Fibroblast of lung (primary cell): Measurements from ENCODE around the gene RNF128. TPM values are rescaled to one million over a fixed set of nuclear protein-coding genes. Genes with fewer than 3 reads are reported as not detected.

Experiments used
- DNase-seq, 2 donors: peaks; one replicate each; pipeline versions ENCODE4 v3.0.0 to v3.0.0-alpha.2; 2010; ENCODE audit warnings: low read depth in 2 of 2
- H2AFZ ChIP-seq: 2 replicates; pipeline ENCODE4 v1.5.1; 2012; ENCODE audit warnings: low read length, control low read depth, inconsistent platforms
- H3K27ac ChIP-seq: 2 replicates; pipeline ENCODE4 v1.5.1; 2011; ENCODE audit warnings: low read length, control low read depth; ENCODE audit not compliant: insufficient read depth
- H3K27me3 ChIP-seq: 2 replicates; pipeline ENCODE4 v1.5.1; 2011; ENCODE audit warnings: mild to moderate bottlenecking, low read length; ENCODE audit not compliant: control insufficient read depth, insufficient read depth
- H3K36me3 ChIP-seq: 2 replicates; pipeline ENCODE4 v1.5.1; 2011; ENCODE audit warnings: low read length; ENCODE audit not compliant: control insufficient read depth, insufficient read depth
- H3K4me1 ChIP-seq: 2 replicates; pipeline ENCODE4 v1.5.1; 2011; ENCODE audit warnings: low read length; ENCODE audit not compliant: control insufficient read depth, insufficient read depth; ENCODE audit errors: extremely low read depth
- H3K4me2 ChIP-seq: 2 replicates; pipeline ENCODE4 v1.5.1; 2011; ENCODE audit warnings: low read length, control low read depth; ENCODE audit not compliant: insufficient read depth; ENCODE audit errors: extremely low read depth
- H3K4me3 ChIP-seq, 4 experiments: fragments of 200-600 bp in 1 of 4; sonication (generic) in 1 of 4; replicated peaks in 1 of 4; 2 replicates each; pipeline ENCODE4 v1.5.1; 2011 to 2016; ENCODE audit warnings: low read length in 4 of 4, low read depth in 3 of 4, mild to moderate bottlenecking in 3 of 4, control low read depth in 2 of 4, inconsistent platforms in 1 of 4, mixed read lengths in 1 of 4; ENCODE audit not compliant: insufficient read depth in 1 of 4; ENCODE audit errors: control extremely low read depth in 1 of 4
- H3K79me2 ChIP-seq: 2 replicates; pipeline ENCODE4 v1.5.1; 2012; ENCODE audit warnings: mild to moderate bottlenecking, low read length, inconsistent platforms; ENCODE audit not compliant: control insufficient read depth, insufficient read depth
- H3K9ac ChIP-seq: 2 replicates; pipeline ENCODE4 v1.5.1; 2011; ENCODE audit warnings: mild to moderate bottlenecking, low read length, control low read depth; ENCODE audit not compliant: insufficient read depth
- H3K9me3 ChIP-seq: 2 replicates; pipeline ENCODE4 v1.5.1; 2012; ENCODE audit warnings: low read depth, low read length; ENCODE audit not compliant: control insufficient read depth, insufficient read depth
- H4K20me1 ChIP-seq: 2 replicates; pipeline ENCODE4 v1.5.1; 2011; ENCODE audit warnings: low read length; ENCODE audit not compliant: control insufficient read depth, insufficient read depth; ENCODE audit errors: extremely low read depth
- CTCF ChIP-seq, 2 donors: IDR thresholded peaks in 1 of 2; conservative IDR thresholded peaks in 1 of 2; 1 replicate in 1 of 2; 2 replicates in 1 of 2; pipeline ENCODE4 v1.5.1; 2011 to 2012; ENCODE audit warnings: low read length in 2 of 2, control low read depth in 1 of 2, inconsistent platforms in 1 of 2, low read depth in 1 of 2, mild to moderate bottlenecking in 1 of 2
- EZH2 ChIP-seq: IDR thresholded peaks from 2 replicates; pipeline ENCODE4 v1.5.1; 2012; ENCODE audit warnings: low read length, control low read depth, mild to moderate bottlenecking; ENCODE audit errors: missing control alignments
- polyA plus RNA-seq, 2 donors: library from polyadenylated mRNA; depleted of rRNA in 1 of 2; stranded (reverse) in 1 of 2; unstranded in 1 of 2; fragments of >200 nt; gene quantifications; 2 replicates each; pipeline ENCODE4 v1.2.1, GENCODE V29; 2011 to 2012; ENCODE audit warnings: missing spikeins in 1 of 2
- total RNA-seq: library from RNA; depleted of rRNA; stranded (reverse); fragments of >200 nt; gene quantifications from 2 replicates; pipeline ENCODE4 v1.2.1, GENCODE V29; 2014

RNF128 gene
- total and polyA plus RNA-seq, 2 donors (not counting 1 experiment from before 2014, with no cell fraction given) = 0.74 to 8.1 TPM

- H3K79me2 ChIP-seq = no peaks in the 10 kb centered on the region
- no peak for TF ChIP-seq EZH2
- no peak for TF ChIP-seq CTCF (conservative IDR thresholded peaks at IDR 0.05 in 1 of 2, IDR thresholded peaks at IDR 0.05 in 1 of 2; ENCODE audit: low read depth in 1 of 2, low read length in 2 of 2)
- H2AFZ ChIP-seq = no peak overlapping the region
- no peaks in the 10 kb centered on the region for H4K20me1 ChIP-seq
- H3K4me2 ChIP-seq = no peak overlapping the region
- H3K27ac ChIP-seq = no peak overlapping the region
- H3K9ac ChIP-seq = no peak overlapping the region
- no peak overlapping the region for H3K4me3 ChIP-seq
- DNase-seq = peak in 1 of 2 donors; percentile 11
- H3K36me3 ChIP-seq = no peaks in the 10 kb centered on the region
- H3K9me3 ChIP-seq = no peaks in the 10 kb centered on the region
- no peaks in the 10 kb centered on the region for H3K27me3 ChIP-seq
- peaks cover 2% of the 10 kb centered on the region for H3K4me1 ChIP-seq
Observed at GRCh38 chrX:106710771-106711170, 15.7 kb upstream of the RNF128 start.

GRCh38 chrX:106711375-106711774 lies 15.1 kb upstream of the RNF128 start:
- H3K79me2 ChIP-seq = no peaks in the 10 kb centered on the region
- no peak overlapping the region for H3K4me2 ChIP-seq
- DNase-seq = no peak
- no peak overlapping the region for H3K9ac ChIP-seq
- H3K4me3 ChIP-seq = no peak overlapping the region
- H3K4me1 ChIP-seq = peaks cover 2% of the 10 kb centered on the region
- no peaks in the 10 kb centered on the region for H3K27me3 ChIP-seq
- no peaks in the 10 kb centered on the region for H4K20me1 ChIP-seq
- H3K36me3 ChIP-seq = no peaks in the 10 kb centered on the region
- H2AFZ ChIP-seq = no peak overlapping the region
- TF ChIP-seq CTCF (conservative IDR thresholded peaks at IDR 0.05 in 1 of 2, IDR thresholded peaks at IDR 0.05 in 1 of 2; ENCODE audit: low read depth in 1 of 2, low read length in 2 of 2) = no peak
- no peak for TF ChIP-seq EZH2
- H3K9me3 ChIP-seq = no peaks in the 10 kb centered on the region
- H3K27ac ChIP-seq = no peak overlapping the region

- no peak for TF ChIP-seq CTCF (conservative IDR thresholded peaks at IDR 0.05 in 1 of 2, IDR thresholded peaks at IDR 0.05 in 1 of 2; ENCODE audit: low read depth in 1 of 2, low read length in 2 of 2)
- TF ChIP-seq EZH2 = no peak
- Histone ChIP-seq H3K36me3 (no peaks in the 10 kb centered on the region), H3K9ac (no peak overlapping the region), H3K9me3 (no peaks in the 10 kb centered on the region), H2AFZ (no peak overlapping the region), H4K20me1 (no peaks in the 10 kb centered on the region), H3K4me2 (no peak overlapping the region), H3K4me3 (no peak overlapping the region), H3K79me2 (no peaks in the 10 kb centered on the region), H3K27ac (no peak overlapping the region), H3K27me3 (no peaks in the 10 kb centered on the region), H3K4me1 (no peaks in the 10 kb centered on the region)
- no peak for DNase-seq
Observed at GRCh38 chrX:106716004-106716403, 10.5 kb upstream of the RNF128 start.
